H9 (cell line): Measurements from ENCODE around the gene JARID2. TPM values are rescaled to one million over a fixed set of nuclear protein-coding genes. Genes with fewer than 3 reads are reported as not detected.
A peak's percentile ranks its signal among the peaks of the same experiment; 100 is the strongest.

Experiments
- DNase-seq: peaks from one replicate; pipeline ENCODE4 v3.0.0-alpha.2; 2017
- H2AFZ ChIP-seq: one replicate; pipeline ENCODE4 v1.6.1; 2013; ENCODE audit warnings: mild to moderate bottlenecking, low read length, control low read depth, moderate library complexity
- H2AK5ac ChIP-seq: 2 replicates; pipeline ENCODE4 v1.6.1; 2013; ENCODE audit warnings: low read length, control low read depth, mixed read lengths; ENCODE audit not compliant: insufficient read length
- H2BK120ac ChIP-seq: one replicate; pipeline ENCODE4 v1.6.1; 2013; ENCODE audit warnings: low read depth, mild to moderate bottlenecking, low read length, control low read depth, inconsistent platforms; ENCODE audit not compliant: poor library complexity, severe bottlenecking
- H2BK12ac ChIP-seq: 2 replicates; pipeline ENCODE4 v1.6.1; 2013; ENCODE audit warnings: low read length, control low read depth, mixed read lengths, low read depth; ENCODE audit not compliant: insufficient read length
- H2BK15ac ChIP-seq: 2 replicates; pipeline ENCODE4 v1.6.1; 2013; ENCODE audit warnings: low read depth, low read length, control low read depth
- H2BK20ac ChIP-seq: one replicate; pipeline ENCODE4 v1.6.1; 2013; ENCODE audit warnings: low read depth, mild to moderate bottlenecking, low read length, control low read depth, inconsistent platforms; ENCODE audit not compliant: poor library complexity, severe bottlenecking
- H2BK5ac ChIP-seq: 2 replicates; pipeline ENCODE4 v1.6.1; 2013; ENCODE audit warnings: low read length, control low read depth, mixed read lengths; ENCODE audit not compliant: insufficient read length
- H3K14ac ChIP-seq: 2 replicates; pipeline ENCODE4 v1.6.1; 2013; ENCODE audit warnings: low read length, control low read depth; ENCODE audit not compliant: insufficient read depth
- H3K18ac ChIP-seq: 2 replicates; pipeline ENCODE4 v1.6.1; 2013; ENCODE audit warnings: low read depth, mild to moderate bottlenecking, mixed read lengths, low read length, control low read depth; ENCODE audit not compliant: insufficient read length
- H3K23ac ChIP-seq: 2 replicates; pipeline ENCODE4 v1.6.1; 2013; ENCODE audit warnings: low read length, control low read depth, mixed read lengths, low read depth; ENCODE audit not compliant: insufficient read length
- H3K23me2 ChIP-seq: 2 replicates; pipeline ENCODE4 v1.6.1; 2013; ENCODE audit warnings: low read depth, mild to moderate bottlenecking, mixed read lengths, low read length, control low read depth; ENCODE audit not compliant: insufficient read length, poor library complexity, severe bottlenecking
- H3K27ac ChIP-seq: 2 replicates; pipeline ENCODE4 v1.5.1; 2013; ENCODE audit warnings: low read length, control low read depth, mixed read lengths, low read depth; ENCODE audit not compliant: insufficient read length
- H3K27me3 ChIP-seq: 2 replicates; pipeline ENCODE4 v1.6.1; 2013; ENCODE audit warnings: low read length, control low read depth, inconsistent platforms; ENCODE audit not compliant: insufficient read depth
- H3K4ac ChIP-seq: 2 replicates; pipeline ENCODE4 v1.6.1; 2013; ENCODE audit warnings: low read depth, mild to moderate bottlenecking, control low read depth, inconsistent platforms, low read length, moderate library complexity
- H3K4me1 ChIP-seq: 2 replicates; pipeline ENCODE4 v1.6.1; 2013; ENCODE audit warnings: low read length, control low read depth, inconsistent platforms; ENCODE audit not compliant: insufficient read depth
- H3K4me2 ChIP-seq: 2 replicates; pipeline ENCODE4 v1.6.1; 2013; ENCODE audit warnings: low read length, control low read depth, mixed read lengths; ENCODE audit not compliant: insufficient read length, insufficient read depth
- H3K56ac ChIP-seq: 2 replicates; pipeline ENCODE4 v1.6.1; 2013; ENCODE audit warnings: low read depth, mild to moderate bottlenecking, mixed read lengths, low read length, control low read depth; ENCODE audit not compliant: insufficient read length
- H3K79me1 ChIP-seq: 2 replicates; pipeline ENCODE4 v1.6.1; 2013; ENCODE audit warnings: low read depth, mild to moderate bottlenecking, moderate library complexity, low read length, control low read depth, inconsistent platforms; ENCODE audit not compliant: insufficient read depth, poor library complexity, severe bottlenecking
- H3K79me2 ChIP-seq: 2 replicates; pipeline ENCODE4 v1.6.1; 2013; ENCODE audit warnings: low read length, control low read depth, inconsistent platforms; ENCODE audit not compliant: insufficient read depth
- H3K9ac ChIP-seq: 2 replicates; pipeline ENCODE4 v1.6.1; 2013; ENCODE audit warnings: low read length, control low read depth, mixed read lengths; ENCODE audit not compliant: insufficient read length; ENCODE audit errors: extremely low read depth
- H3K9me3 ChIP-seq: one replicate; pipeline ENCODE4 v1.6.1; 2013; ENCODE audit warnings: low read depth, low read length, inconsistent platforms; ENCODE audit not compliant: control insufficient read depth
- H3T11ph ChIP-seq: one replicate; pipeline ENCODE4 v1.6.1; 2013; ENCODE audit warnings: mild to moderate bottlenecking, low read length, control low read depth, inconsistent platforms
- H4K20me1 ChIP-seq: one replicate; pipeline ENCODE4 v1.6.1; 2013; ENCODE audit not compliant: control insufficient read depth, insufficient read length, insufficient read depth
- H4K5ac ChIP-seq: 2 replicates; pipeline ENCODE4 v1.6.1; 2013; ENCODE audit warnings: low read depth, mild to moderate bottlenecking, mixed read lengths, low read length, control low read depth; ENCODE audit not compliant: insufficient read length
- H4K8ac ChIP-seq: replicated peaks from 2 replicates; pipeline ENCODE4 v1.6.1; 2013; ENCODE audit warnings: low read length, control low read depth, mixed read lengths, low read depth; ENCODE audit not compliant: insufficient read length
- H4K91ac ChIP-seq: 2 replicates; pipeline ENCODE4 v1.6.1; 2013; ENCODE audit warnings: low read depth, mild to moderate bottlenecking, moderate library complexity, mixed read lengths, low read length, control low read depth; ENCODE audit not compliant: insufficient read length
- H3K27ac Mint-ChIP-seq, 3 experiments: 2 replicates in 2 of 3; 3 replicates in 1 of 3; pipeline ENCODE4 v1.8.0; 2020 to 2021; ENCODE audit warnings: mixed read lengths in 3 of 3, mild to moderate bottlenecking in 1 of 3, moderate library complexity in 1 of 3
- H3K27me3 Mint-ChIP-seq: 2 replicates; pipeline ENCODE4 v1.8.0; 2021; ENCODE audit warnings: low read depth, mild to moderate bottlenecking, moderate library complexity, mixed read lengths
- H3K36me3 Mint-ChIP-seq, 3 experiments: 2 replicates in 2 of 3; 3 replicates in 1 of 3; pipeline ENCODE4 v1.8.0; 2020 to 2021; ENCODE audit warnings: low read depth in 3 of 3, mixed read lengths in 3 of 3; ENCODE audit not compliant: insufficient read depth in 1 of 3
- H3K4me1 Mint-ChIP-seq, 2 experiments: 2 replicates each; pipeline ENCODE4 v1.8.0; 2020; ENCODE audit warnings: mixed read lengths in 2 of 2
- H3K4me3 Mint-ChIP-seq, 2 experiments: 2 replicates in 1 of 2; 3 replicates in 1 of 2; pipeline ENCODE4 v1.8.0; 2020 to 2021; ENCODE audit warnings: mild to moderate bottlenecking in 2 of 2, mixed read lengths in 2 of 2, moderate library complexity in 1 of 2
- H3K9me3 Mint-ChIP-seq, 2 experiments: 2 replicates in 1 of 2; 3 replicates in 1 of 2; pipeline ENCODE4 v1.8.0; 2020; ENCODE audit warnings: mild to moderate bottlenecking in 2 of 2, mixed read lengths in 2 of 2, moderate library complexity in 1 of 2
- CTCF ChIP-seq: fragments of 200-600 bp; sonication (generic); conservative IDR thresholded peaks from 3 replicates; pipeline ENCODE4 v1.8.0; 2021; ENCODE audit warnings: antibody characterized with exemption, mild to moderate bottlenecking
- WGBS: extraction: QIAGEN DNeasy Blood & Tissue Kit; methylation state at CpG from one replicate; pipeline ENCODE4 v1.1.7; 2013; ENCODE audit warnings: missing lambda C conversion rate, low lambda C conversion rate, mixed read lengths; ENCODE audit not compliant: insufficient read length; ENCODE audit errors: extremely low coverage; 5-methylcytosine and 5-hydroxymethylcytosine counted together
- total RNA-seq: library from RNA; stranded (reverse); gene quantifications from 2 replicates; pipeline ENCODE4 v1.2.1, GENCODE V29; 2021

JARID2 gene
- total RNA-seq, 1 experiment from 2014 or later, result 174 TPM

GRCh38 chr6:15369838-15370237 is 124.0 kb downstream of the JARID2 start:
- Mint-ChIP-seq H3K27ac (peak overlapping the region; percentile 2 to 52 (median 5); a peak in 4 of 7 replicates), H3K4me1 (peaks cover 39 to 51% of the 10 kb centered on the region in 2 experiments), H3K9me3 (no peaks in the 10 kb centered on the region), H3K36me3 (no peaks in the 10 kb centered on the region; a peak in 1 of 7 replicates), H3K4me3 (peak overlapping the region in 1 of 2 experiments; percentile 0; a peak in 1 of 5 replicates), H3K27me3 (no peaks in the 10 kb centered on the region; the same call in 1 of the 2 replicates)
- peak overlapping the region; percentile 85 for H3K23ac ChIP-seq
- no peak overlapping the region for H3K56ac ChIP-seq
- H3K4me1 ChIP-seq, result peaks cover 12% of the 10 kb centered on the region; the same call in 1 of the 2 replicates
- no peak overlapping the region for H2BK120ac ChIP-seq
- no peak overlapping the region; the same call in 1 of the 2 replicates for H3K14ac ChIP-seq
- no peak overlapping the region for H4K5ac ChIP-seq
- no peak overlapping the region for H3T11ph ChIP-seq
- no peaks in the 10 kb centered on the region for H3K79me1 ChIP-seq
- no peak overlapping the region for H2BK5ac ChIP-seq
- H3K18ac ChIP-seq, result no peak overlapping the region
- H3K23me2 ChIP-seq, result no peaks in the 10 kb centered on the region
- TF ChIP-seq CTCF, result no peak
- H3K4me2 ChIP-seq, result no peak overlapping the region
- no peak for DNase-seq
- no peak overlapping the region for H4K8ac ChIP-seq
- no peaks in the 10 kb centered on the region for H4K20me1 ChIP-seq
- no peak overlapping the region for H2BK12ac ChIP-seq
- no CpG with 5 or more reads among the region's 4 CpGs for WGBS
- H3K27me3 ChIP-seq, result no peaks in the 10 kb centered on the region
- peaks cover 96% of the 10 kb centered on the region for H3K79me2 ChIP-seq
- no peaks in the 10 kb centered on the region for H3K9me3 ChIP-seq
- no peak overlapping the region for H3K9ac ChIP-seq
- H2AFZ ChIP-seq, result no peak overlapping the region
- H3K27ac ChIP-seq, result no peak overlapping the region
- no peak overlapping the region for H2AK5ac ChIP-seq
- H3K4ac ChIP-seq, result no peak overlapping the region
- no peak overlapping the region for H2BK15ac ChIP-seq
- H4K91ac ChIP-seq, result no peak overlapping the region
- H2BK20ac ChIP-seq, result no peak overlapping the region
